Lung microvascular endothelial cell (primary cell): ENCODE results near the gene COL24A1. TPM values are rescaled to one million over a fixed set of nuclear protein-coding genes. Genes with fewer than 3 reads are reported as not detected.
A peak's percentile ranks its signal among the peaks of the same experiment; 100 is the strongest.
"Not testable (repeated sequence)": the region's sequence is repeated elsewhere in the genome, so short reads cannot be mapped to it uniquely, and the experiment has no call there.

Experiments used
- DNase-seq, 2 donors: peaks; one replicate each; pipeline versions ENCODE4 v3.0.0 to v3.0.0-alpha.2; 2010; ENCODE audit warnings: low read depth in 2 of 2
- total RNA-seq: library from RNA; depleted of rRNA; stranded (reverse); fragments of >200 nt; gene quantifications from 2 replicates; pipeline ENCODE4 v1.2.1, GENCODE V29; 2014

The COL24A1 gene
- total RNA-seq, 1 donor from 2014 or later = not detected

DNA sequence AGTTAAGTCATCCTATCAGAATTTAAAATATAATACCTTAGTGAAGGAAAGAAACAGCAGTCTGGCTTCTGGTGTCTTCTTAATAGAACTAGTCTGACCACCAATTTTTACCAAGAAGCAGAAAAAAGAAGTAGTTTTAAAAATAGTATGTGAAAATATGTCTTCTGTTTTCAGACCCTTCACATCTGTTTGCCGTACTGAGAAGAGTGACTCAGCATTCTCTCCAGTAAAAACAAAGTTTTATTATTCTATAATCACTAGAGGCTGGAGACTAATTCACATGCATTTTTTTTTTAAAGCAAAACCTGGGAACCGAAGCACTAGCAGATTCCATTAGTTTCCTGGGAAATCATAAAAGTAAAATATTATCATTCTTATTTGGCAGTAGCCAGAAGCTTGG lies 163.8 kb downstream of the COL24A1 start:
- DNase-seq = peak; percentile 3 to 9

DNA sequence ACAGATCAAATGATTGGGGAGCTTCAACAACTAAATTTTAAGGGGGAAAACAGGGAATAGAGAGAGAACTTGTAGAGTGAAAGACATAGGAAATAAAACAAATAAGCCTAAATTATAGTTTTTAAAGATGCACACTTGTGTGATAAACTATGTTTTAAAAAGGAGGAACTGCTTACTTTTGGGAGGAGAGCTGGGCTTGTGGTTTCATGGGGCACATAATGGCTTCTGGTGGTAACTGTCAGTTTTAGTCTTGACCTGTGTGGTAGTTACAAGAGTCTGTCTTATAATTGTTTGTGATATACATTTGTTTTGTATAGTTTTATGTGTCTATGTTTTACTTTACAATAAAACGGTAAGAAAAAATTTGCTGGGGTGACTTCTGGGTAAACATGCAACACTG lies 165.3 kb downstream of the COL24A1 start:
- no peak for DNase-seq

DNA sequence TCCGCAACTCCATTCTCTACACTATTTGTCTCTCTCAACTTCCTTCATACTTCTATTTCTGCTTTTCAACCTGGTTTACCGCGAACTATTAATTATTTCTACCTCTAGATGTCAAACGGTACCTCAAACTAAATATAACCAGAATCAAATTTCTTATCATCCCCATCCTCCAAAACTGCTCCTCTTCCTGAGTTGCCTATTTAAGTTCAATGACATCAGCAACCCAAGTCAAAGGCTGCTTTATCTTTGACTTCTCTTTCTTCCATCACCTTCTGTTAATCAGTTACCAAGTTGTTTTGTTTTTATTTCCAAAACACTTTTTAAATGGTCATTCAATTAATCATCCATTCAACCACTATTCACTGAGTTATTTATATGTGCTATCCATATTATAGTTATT lies 171.9 kb downstream of the COL24A1 start:
- no peak for DNase-seq

DNA sequence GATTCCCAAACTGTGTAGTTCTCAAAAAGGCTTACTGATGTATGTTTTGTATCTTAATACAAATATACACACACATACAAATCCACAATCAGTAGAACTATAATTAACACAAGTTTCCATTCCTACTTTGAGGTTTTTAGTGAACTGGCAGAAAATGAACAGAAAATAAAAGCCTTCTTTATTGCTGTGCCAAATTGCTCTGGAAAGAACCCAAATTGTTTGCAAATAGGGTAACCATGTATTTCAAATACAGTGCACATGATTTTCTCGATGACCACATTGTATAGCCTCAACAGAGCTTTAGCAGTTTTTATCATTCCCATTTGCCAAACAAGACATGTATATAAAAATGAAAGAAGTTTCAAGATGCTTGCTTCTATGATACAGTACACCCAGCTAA lies 173.3 kb downstream of the COL24A1 start:
- DNase-seq = no peak

DNA sequence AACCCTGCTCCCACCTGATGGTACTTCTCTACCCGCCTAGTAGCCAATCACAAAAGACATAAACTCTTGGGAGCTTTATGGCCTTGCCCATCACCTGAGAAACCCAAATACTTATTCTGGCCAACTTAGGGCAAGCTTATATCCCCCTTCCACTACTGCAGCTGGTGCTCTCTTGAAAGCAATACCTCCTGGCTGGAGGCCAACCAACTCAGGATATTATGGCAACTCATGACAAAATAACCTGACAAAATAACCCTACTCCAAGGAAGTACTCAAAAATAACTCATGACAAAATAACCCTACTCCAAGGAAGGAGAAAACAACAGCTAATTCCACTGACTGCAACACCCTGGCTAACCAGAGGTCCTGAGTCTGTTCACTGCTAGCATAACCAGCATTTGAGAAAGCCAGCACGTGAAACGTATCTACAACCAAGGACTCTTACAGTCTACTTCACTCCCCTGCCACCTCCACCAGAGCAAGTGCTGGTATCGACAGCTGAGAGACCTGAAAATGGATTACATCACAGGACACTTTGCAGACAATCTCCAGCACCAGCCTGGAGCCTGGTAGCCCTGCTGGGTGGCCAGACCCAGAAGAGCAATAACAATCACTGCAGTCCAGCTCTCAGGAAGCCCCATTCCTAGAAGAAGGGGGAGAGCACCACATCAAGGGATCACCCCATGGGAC lies 179.9 kb downstream of the COL24A1 start:
- DNase-seq = no peak

DNA sequence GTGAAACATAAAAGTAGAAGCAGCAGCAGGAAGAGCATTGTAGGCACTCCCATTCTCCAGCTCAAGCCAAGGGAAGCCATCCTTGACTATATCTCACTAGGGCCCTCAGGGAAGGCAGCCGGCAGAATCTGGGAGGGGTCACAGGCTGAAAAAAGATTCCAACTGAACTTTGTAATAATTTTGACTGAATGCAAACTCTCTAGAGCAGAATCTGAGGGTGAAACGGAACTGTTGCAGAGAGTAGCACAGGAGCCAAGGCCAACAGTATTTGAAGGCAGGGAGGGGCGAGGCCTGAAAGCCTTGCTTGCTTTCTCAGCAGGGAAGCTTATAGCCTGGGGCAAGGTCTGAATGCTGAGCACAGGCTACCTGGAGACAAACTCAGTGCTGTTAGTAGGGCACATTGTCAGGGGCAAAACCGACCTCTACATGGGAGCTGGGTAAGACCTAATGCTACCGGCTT lies 180.6 kb downstream of the COL24A1 start:
- no peak for DNase-seq

DNA sequence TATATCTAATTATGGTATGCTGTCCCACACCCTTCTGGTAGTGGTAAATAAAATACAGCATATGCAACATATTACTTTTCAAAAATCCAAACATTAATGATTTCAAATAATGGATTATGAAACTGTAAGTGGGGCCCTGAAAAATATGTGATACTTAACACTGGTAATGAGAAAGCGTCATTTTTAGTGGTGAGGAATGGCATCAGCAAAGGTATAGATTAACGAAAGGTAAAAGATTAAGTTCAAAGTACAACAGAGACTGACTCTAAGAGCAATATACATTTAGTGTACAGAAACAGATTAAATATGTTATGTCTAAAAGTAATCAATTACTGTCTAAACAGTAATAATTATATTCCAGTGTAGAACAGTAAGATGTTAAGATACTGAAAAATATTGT lies 194.1 kb downstream of the COL24A1 start:
- DNase-seq = no peak

DNA sequence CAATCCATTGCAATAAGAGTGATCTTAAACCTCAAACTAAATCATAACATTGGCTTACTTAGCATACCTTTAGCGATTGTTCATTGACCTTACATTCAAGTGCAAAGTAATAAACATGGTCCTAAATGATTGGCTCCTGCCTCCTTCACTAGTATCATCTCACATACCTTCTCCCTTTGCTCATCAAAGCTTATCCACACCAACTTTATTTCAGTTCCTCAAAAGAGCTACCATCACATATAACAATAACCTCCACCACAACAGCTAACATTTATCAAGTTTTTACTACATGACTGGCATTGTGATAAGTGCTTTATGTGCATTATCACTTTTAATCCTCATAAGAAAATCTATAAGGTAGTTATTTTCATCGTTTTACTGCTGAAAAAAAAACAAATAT lies 198.8 kb downstream of the COL24A1 start:
- no peak for DNase-seq

DNA sequence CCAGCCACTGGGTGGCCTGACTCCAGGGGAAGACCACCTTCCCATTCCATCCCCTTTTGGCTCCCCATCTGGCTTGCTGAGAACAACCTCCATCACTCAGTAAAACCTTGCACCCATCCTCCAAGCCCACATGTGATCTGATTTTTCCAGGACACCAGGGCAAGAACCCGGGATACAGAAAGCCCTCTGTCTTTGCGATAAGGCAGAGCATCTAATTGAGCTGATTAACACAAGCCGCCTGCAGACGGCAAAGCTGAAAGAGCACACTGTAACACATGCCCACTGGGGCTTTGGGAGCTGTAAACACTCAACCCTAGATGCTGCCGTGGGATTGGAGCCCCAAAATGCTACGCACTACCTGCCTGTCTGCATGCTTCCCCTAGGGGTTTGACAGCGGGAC lies 201.4 kb downstream of the COL24A1 start:
- not testable (repeated sequence) for DNase-seq

DNA sequence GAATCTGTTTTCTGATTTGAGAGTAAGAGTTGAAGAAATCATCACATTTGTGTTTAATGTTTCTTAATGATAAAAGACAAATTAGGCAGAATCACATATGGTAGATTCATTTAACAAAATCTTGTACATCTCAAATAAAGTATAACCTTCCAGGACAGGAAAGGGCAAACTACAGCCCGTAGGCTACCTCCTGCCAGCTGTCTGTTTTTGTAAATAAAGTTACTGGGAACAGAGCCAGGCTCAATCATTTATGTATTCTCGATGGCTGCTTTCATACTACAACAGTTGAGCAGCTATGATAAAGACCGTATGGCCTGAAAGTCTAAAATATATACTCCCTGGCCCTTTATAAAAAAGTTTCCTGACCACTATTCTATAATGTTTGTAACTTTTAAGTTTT lies 204.1 kb downstream of the COL24A1 start:
- DNase-seq = peak in 1 of 2 donors; percentile 19

DNA sequence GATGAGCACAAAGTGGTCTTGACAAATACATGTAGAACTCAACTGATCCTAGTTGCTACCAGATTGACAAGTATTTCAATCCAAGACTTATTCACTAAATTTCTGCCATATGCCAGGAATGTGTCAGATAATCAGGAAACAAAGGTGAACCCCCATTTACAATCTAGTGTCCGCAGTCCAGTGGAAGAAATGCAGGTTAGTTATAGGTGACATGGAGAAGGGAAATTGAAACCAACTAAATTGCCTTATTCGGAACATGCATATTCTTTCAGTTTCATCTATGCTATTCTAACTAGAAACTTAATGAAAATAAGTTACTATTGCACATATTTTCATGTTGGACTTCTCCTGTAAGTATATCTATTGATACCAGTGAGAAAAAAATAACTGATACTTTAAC lies 209.4 kb downstream of the COL24A1 start:
- no peak for DNase-seq

DNA sequence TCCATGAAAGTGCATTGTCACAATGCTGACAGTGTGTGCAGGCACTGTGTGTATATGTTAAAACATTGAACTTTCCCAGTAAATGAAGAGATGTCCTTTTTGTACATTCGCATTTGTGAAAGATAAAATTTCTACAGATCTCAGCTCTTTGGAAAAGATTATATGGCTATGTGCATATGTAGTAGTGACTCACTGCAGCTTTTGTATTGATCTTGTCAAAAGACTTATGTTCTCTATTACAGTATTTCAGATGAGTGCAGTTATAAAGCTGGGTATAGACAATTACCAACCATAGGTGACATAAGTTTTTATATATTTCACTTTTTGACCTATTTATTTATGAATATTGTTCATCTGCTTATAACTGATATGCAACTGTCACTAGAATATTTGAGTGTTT lies 212.6 kb downstream of the COL24A1 start:
- DNase-seq = no peak

DNA sequence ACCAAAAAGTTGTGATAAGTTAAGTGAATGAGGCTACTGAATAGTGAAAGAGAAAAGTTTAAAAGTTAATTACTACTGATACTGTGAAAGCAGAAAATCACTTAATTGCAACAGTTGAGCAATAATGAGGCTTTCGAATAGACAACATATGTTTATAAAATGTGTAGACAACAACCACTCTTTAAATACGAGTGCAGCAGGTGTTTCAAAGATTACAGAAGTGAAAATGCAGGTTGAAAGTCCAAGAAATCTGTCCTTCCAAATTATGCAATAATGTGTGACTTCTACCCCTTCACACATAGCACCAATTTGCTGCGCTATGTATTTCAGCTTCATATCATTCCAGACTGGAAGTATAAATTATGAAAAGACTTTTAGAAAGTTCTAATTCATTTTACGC lies 213.0 kb downstream of the COL24A1 start:
- DNase-seq = no peak

DNA sequence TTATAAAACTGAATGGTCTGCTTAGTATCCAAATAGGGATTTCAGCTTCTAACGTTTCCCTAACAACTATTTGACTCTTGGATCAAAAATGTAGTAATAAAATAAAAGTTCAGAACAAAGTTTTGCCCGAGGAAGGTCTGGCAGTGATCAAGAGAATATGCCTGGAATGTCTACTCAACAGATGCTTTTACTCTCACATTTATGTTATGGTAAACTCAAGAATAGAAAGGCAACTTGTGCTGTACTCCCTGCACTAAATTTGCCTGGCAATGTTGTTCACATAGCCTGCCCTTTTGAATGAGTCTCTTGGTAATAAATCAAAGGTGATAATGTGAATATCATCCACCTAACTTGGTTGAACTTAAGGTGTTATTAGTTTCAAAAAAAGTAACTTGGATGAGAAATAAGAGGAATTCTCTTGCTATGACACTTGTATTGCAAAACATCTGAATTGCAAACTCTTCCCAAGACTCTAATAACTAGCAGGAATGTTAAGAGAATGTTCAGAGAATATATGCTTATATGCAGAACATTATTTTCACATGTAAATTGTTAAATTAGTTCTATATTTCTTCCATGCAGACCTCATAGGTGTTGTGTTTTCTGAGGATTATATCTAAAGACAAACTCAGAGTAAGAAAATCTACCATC lies 215.8 kb downstream of the COL24A1 start:
- DNase-seq = no peak

DNA sequence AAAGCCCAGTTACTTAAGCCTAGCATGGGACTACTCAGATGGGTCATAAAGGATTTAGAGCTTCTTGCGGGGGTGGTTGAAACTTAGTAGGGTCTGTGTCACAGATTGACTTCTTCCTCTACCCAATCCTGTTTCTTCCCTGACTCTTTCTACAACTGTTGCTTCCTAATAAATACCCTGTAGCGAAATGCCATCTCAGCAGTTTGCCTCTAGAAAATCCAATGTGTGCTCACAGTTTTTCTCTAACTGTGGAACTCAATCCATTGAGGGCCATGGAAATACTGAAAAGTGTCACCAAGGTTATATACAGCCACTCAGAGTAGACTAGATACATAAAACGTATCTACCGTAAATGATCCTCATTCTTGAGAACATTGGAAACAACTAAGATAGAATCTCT lies 217.7 kb downstream of the COL24A1 start:
- DNase-seq = no peak

DNA sequence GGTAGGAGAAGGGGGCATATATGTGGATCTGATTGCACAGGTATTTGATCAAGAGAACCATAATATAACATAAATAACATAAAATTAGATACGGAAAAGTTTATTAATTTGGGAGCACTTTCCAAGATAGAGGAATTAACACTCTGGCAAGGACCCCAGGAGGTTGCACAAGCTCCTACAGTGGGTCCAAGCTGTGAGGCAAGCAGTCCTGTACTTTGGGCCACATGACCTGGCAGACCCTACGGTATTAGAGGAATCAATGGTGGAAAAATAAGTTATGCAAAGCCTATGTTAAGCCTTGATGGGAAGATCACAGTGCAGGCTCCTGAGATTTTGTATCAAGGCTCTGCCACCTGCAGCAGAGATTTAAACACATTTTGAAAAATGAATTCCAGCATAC lies 220.1 kb downstream of the COL24A1 start:
- no peak for DNase-seq

DNA sequence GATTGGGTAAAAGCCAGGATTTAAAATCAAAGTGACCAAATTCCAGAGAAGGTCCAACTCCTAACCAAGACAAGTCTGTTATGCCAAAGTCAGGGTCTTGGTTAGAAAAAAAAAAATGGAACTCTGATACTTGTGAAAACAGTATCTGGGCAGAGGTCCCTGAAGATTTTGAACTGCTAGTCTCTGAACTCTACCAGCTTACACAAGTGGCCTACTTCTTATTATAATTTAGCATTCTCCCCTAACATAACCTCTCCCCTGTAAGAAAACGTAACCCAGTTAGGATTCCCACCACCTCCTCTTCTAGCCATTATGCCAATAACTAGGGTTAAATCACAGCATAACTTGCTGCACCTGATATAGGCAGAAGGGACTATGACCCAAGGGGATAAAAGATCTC lies 220.5 kb downstream of the COL24A1 start:
- no peak for DNase-seq

DNA sequence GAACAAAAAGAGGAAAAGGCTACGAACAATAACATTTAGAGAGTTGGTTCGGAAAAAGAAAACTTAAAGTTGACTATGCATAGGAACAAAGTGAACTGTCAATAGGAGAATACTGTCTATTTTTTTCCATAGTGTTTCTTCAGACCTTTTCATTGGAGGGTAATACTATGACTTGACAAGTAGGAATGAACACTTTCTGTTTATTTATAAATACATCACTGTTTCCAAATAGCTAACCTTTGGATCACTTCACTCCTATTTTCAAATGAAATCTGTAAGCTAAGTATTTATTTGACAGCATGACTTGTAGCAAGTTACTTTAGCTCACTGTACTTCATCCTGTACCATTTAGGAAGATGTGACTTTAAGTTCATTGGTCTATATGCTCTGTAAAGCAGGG lies 221.3 kb downstream of the COL24A1 start:
- DNase-seq = no peak

DNA sequence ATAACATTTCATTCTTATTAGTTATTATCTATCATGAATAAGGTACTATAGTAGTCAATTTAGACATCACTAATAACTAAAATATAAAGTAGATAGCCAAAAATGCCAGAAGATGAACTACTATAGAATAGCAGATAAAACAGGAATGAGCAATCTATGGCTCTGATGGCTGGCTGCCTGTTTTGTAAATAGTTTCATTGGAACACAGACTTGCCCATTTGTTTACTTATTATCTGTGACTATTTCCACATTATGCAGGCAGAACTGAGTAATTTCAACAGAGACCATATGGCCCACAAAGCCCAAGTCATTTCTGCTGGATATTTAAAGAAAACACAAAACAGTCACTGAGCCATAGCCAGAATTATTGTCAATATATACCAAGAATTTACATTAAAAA lies 222.1 kb downstream of the COL24A1 start:
- DNase-seq = no peak

DNA sequence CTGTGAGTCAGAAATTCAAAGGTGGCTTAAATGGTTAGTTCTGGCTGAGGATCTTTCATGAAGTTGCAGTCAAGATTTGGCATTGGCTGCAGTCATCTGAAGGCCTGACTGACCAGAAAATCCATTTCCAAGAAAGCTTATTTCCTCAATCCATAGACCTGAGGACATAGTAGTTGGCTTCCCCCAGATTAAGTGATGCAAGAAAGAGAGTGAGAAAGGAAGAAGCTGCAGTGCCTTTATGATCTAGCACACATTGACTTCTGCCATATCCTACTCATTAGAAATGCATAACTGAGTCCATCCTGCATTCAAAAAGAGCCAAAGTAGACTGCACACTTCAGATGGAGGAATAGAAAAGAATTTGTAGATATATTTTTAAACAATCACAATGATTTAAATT lies 222.6 kb downstream of the COL24A1 start:
- DNase-seq = no peak

DNA sequence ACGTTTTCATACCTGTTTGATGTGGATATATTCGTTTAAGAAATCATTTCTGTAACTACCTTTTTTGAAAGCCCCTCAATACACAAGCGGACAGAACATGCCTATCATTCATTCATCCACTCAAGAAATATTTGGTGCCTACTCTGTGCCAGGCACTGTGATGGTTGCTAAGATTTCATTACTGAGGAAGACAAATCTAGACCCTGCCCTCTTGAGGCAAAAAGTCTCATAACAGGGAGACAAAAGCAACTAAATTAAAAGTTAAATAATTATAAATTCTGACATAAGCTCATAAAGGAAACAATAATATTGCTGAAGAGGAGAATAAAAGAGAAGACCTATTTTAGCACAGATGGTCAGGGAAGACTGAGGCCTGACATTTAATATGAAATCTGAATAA lies 244.8 kb downstream of the COL24A1 start:
- peak; percentile 3 to 9 for DNase-seq

DNA sequence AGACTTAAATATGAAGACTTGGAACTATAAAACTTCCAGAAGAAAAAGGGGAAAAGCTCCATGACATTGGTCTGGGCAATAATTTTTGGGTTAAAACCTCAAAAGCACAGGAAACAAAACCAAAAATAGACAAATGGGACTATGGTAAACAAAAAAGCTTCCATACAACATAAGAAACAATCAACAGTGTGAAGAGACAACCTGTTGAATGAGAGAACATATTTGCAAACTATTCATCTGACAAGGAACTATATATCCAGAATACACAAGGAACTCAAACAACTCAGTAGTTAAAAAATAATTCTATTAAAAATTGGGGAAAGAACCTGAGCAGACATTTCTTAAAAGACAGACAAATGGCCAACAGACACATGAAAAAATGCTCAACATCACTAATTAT lies 255.7 kb downstream of the COL24A1 start:
- DNase-seq = no peak

DNA sequence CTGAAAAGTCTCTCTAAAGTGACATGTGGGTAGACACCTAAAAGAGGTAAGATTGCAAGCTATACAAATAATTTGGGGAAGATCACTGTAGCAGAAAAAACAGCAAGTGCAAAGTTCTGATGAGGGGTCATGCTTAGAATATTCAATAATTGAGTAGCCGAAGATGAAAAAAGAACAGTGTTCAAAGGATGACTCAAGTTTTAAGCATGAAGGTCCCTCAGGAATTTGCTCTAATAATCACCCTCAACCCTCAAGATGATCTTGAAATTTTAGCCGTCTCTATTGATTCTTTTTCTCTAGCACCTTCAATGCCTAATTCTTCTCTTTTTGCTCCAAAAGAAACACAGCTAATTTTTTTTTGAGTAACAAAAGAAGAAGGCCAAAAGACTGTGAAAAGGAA lies 257.7 kb downstream of the COL24A1 start:
- no peak for DNase-seq
